Midbrain (tissue), 1 donor: ENCODE results near the gene GIGYF2.
"Not testable (repeated sequence)": the region's sequence is repeated elsewhere in the genome, so short reads cannot be mapped to it uniquely, and the experiment has no call there.

Experiments
- DNase-seq: peaks from one replicate; lab custom pipeline; 2025; lab: John Stamatoyannopoulos, UW

The GIGYF2 gene

GRCh38 chr2:232689152-232689910, 7.8 kb upstream of the GIGYF2 start:
- DNase-seq = peak; percentile 62

- DNase-seq = not testable (repeated sequence)
Observed at GRCh38 chr2:232691117-232691516, 6.0 kb upstream of the GIGYF2 start.

- no peak for DNase-seq
Observed at GRCh38 chr2:232693344-232693743, 3.8 kb upstream of the GIGYF2 start.

- DNase-seq = no peak
Observed at GRCh38 chr2:232696609-232697058, 497 bp upstream of the GIGYF2 start.

GRCh38 chr2:232697807-232698110, 628 bp downstream of the GIGYF2 start:
- no peak for DNase-seq

GRCh38 chr2:232698556-232699091, 1.5 kb downstream of the GIGYF2 start:
- no peak for DNase-seq

GRCh38 chr2:232699110-232699509, 2.0 kb downstream of the GIGYF2 start:
- DNase-seq = no peak

- no peak for DNase-seq
Observed at GRCh38 chr2:232700154-232700553, 3.0 kb downstream of the GIGYF2 start.

GRCh38 chr2:232707076-232707475, 9.9 kb downstream of the GIGYF2 start:
- DNase-seq = no peak

- DNase-seq = no peak
Observed at GRCh38 chr2:232713505-232713904, 16.4 kb downstream of the GIGYF2 start.

GRCh38 chr2:232714969-232715368, 17.8 kb downstream of the GIGYF2 start:
- no peak for DNase-seq

GRCh38 chr2:232720056-232720455, 22.9 kb downstream of the GIGYF2 start:
- DNase-seq = not testable (repeated sequence)

- no peak for DNase-seq
Observed at GRCh38 chr2:232721261-232721660, 24.1 kb downstream of the GIGYF2 start.

- no peak for DNase-seq
Observed at GRCh38 chr2:232721882-232722281, 24.8 kb downstream of the GIGYF2 start.

GRCh38 chr2:232723027-232723426, 25.9 kb downstream of the GIGYF2 start:
- no peak for DNase-seq

GRCh38 chr2:232728785-232729184, 31.7 kb downstream of the GIGYF2 start:
- no peak for DNase-seq

GRCh38 chr2:232731470-232731869, 34.3 kb downstream of the GIGYF2 start:
- no peak for DNase-seq

- no peak for DNase-seq
Observed at GRCh38 chr2:232741294-232741693, 44.2 kb downstream of the GIGYF2 start.

GRCh38 chr2:232741972-232742371, 44.8 kb downstream of the GIGYF2 start:
- DNase-seq = no peak

- DNase-seq = no peak
Observed at GRCh38 chr2:232744963-232745362, 47.8 kb downstream of the GIGYF2 start.

GRCh38 chr2:232748038-232748437, 50.9 kb downstream of the GIGYF2 start:
- DNase-seq = no peak

GRCh38 chr2:232749331-232749730, 52.2 kb downstream of the GIGYF2 start:
- no peak for DNase-seq

- no peak for DNase-seq
Observed at GRCh38 chr2:232750135-232750671, 53.1 kb downstream of the GIGYF2 start.

- DNase-seq = no peak
Observed at GRCh38 chr2:232757905-232758304, 60.8 kb downstream of the GIGYF2 start.
